ENCODE data around the gene TMEM72.

TMEM72 gene

DNA sequence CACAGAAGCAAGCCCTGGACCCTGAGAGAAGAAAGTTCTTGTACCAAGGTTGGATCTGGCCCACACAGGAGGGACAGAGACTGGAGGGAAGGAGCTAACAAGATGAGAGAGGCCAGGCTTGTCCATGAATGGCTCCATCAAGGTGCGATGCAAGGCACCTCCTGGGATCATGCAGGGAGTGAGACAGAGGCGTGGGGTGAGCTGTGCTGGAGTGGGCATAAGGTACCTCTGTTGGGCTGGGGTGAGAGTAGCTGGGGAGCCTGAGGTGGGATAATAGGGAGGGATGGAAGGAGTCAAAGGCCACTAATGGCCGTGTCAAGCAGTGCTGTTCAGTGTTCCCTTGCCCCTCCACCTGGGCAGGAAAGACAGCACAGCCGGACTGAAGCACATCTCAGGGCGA lies 9.9 kb downstream of the TMEM72 start:
- DNase-seq, result no peak

- no peak for DNase-seq
Measured at GRCh38 chr10:44921506-44921905, 10.4 kb downstream of the TMEM72 start.

DNA sequence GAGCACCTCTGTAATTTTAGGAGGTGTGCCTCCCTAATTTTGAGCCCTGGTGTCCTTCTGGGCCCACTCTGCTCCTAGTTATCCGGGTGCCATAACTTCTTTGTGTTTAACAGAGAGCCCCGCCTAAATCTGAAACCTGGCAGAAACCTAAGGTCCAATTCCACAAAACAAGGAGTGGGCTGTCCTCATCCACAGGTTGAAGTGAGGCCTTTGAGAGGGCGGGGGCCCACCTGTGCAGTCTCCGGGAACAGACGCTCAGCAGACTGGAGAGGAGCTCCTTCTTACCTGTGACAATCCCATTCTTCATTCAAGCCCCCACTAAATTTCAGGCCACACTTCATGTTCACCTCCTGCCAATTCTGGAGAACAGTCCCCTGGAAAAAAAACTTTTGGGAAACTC lies 10.9 kb downstream of the TMEM72 start:
- DNase-seq, result no peak

GRCh38 chr10:44922796-44923545 lies 11.8 kb downstream of the TMEM72 start:
- DNase-seq, result no peak

DNA sequence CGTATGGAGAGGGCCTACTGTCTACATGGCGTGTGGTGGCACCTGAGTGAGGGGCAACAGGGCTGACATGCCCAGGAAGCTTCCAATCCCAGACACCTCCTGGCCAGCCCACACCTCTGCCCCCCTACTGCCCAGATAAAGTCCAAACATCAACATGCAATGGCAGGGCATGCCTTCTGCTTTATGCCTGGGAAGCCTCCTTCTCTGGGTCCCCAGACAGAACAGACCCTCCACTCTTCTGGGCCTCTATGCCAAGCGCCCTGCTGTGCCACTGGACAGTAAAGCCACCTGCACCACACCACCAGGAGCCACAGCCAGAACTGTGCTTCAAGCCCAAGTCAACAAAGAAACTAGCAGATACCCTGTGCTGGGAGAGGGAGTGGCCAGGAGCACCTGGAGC lies 12.5 kb downstream of the TMEM72 start:
- DNase-seq, result no peak

- DNase-seq, result no peak
Measured at GRCh38 chr10:44924261-44925040, 13.3 kb downstream of the TMEM72 start.

DNA sequence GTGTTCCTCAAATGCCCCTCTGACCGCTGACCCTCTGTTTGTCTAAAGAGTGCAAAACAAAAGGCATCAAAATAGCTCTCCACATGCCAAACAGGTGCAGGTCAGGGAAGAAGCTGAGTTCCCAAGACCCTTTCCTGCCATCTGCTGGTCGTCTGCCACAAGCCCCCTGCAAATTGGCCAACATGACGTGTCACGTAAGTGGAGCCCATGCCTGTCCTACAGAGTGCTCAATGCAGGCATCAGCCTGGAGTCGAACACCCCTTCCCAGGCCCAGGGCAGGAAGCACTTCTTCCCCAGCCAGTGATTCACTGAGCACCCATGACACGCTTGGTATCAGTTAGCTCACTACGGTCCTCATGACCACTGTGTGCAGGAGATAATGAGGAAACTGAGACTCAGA lies 14.1 kb downstream of the TMEM72 start:
- no peak for DNase-seq

DNA sequence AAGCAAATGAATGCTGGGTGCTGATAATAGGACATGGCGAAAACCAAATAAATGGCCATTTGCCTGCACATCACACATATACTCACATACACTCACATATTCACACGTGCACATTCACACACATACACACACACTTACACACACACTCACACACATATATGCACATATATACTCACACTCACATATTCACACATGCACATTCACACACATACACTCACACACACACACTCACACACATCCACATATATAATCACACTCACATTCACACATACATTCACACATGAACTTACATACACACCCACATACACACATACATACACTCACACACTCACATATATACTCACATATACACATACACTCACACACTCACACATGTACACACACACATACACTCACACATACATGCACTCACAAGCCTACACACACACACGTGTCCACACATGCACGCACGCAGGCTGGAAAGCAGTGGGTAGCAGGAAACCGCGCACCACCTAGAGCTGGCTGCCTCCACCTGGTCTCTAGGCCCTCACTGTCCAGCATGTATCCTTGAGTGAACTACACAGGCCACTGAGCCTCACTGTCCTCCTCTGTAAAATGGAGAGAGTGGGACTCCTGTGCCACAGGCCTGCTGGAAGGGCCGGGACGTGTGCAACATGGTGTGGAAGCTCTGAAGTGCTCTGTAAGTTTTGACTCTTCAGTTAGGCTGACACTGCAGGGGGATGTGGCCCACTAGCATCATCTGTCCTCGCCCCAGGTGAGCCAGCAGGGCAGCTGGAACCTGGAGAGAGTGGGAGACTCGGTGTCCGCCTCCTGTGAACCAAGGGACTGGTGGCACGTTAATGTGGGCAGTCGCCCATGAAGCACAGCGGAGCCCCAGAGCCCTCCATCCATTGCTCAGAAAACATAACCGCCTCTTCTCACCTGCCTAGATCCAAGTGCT lies 14.9 kb downstream of the TMEM72 start:
- DNase-seq, result no peak

DNA sequence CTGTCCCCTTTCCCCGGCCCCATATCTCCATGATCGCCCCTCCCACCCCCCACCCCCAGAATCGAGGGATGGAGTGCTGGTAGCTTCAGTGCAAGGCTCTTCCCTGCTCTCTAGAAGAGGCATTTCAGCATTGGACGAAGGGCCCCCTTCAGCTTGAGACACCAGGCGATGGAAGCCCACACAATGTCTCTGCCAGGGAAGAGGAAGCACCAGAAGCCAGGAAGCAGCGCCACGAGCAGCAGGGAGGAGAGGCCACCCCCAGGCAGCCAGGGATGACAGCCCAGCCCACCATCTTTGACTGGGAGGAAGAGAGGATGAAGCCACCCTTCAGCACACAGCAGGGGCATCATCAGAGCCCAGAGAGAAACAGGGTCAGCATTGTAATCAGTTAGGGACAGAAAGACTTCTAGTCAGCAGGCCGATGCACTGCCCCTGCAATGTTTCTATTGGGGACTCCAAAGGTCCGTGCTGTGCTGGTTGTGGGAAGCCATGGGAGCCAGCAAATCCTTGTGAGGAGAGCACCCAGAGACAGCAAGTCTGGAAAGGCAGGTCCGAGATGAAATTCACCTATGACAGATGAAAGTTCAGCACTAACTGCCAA lies 15.7 kb downstream of the TMEM72 start:
- DNase-seq, result no peak

DNA sequence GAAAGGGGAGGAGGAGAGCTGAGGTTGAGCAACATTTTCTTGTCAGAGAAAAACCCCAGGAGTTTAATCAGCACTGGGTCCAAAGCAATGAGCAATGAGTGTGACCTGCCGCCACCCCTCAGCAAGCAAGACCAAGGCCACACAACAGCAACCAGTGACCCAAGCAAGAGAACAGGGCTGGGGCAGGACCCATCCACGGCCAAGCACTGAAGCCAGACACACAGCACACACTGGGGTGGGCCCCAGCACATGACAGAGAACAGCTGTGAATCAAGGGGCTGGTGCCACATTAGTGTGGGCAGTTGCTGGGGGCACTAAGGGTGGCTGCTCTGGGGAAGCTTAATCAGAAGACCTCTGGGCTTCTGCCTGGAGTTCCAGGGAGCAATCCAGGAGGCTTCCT lies 16.2 kb downstream of the TMEM72 start:
- DNase-seq, result no peak

- DNase-seq, result no peak
Measured at GRCh38 chr10:44928462-44928861, 17.3 kb downstream of the TMEM72 start.

DNA sequence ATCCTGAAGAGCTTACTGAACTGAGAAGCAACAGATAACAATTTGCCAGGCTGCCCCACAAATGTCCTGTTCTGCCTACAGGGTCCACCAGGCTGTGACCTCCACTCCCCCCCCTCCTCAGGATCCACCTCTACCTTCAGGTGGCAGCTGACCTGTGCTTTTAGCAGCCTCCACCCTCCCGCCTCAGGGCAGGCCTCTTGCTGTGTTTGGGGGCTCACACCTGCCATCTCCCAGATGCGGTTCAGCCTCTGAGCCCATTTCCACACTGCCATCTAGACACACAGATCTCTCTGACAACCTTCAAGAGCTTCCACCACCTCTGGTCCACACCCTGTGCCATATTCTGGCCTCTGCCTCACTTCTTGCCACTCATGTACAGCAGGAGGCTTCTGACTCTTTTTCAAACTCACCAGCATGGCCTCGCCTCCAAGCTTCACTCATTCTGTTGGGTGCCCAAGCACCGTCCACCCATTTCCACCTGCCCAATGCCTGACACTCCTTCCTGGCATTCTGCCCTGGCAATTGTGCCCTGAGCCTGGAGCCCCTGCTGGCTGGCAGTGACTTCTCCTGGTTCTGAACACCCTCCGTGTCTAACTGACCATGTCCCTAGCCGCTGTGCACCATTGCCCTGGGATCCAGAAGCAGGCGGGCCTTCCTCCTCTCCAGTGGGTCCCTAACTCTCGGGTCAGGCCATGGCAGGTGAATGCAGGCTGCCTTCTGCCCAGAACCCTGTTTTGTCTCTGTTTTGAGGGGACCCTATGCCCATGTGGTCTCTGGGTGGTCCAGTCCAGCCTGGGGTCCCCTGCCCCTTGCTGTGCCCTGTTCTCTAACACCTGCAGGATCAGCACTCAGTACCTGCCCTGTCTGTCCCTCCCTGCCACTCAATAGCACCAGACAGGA lies 18.5 kb downstream of the TMEM72 start:
- no peak for DNase-seq

DNA sequence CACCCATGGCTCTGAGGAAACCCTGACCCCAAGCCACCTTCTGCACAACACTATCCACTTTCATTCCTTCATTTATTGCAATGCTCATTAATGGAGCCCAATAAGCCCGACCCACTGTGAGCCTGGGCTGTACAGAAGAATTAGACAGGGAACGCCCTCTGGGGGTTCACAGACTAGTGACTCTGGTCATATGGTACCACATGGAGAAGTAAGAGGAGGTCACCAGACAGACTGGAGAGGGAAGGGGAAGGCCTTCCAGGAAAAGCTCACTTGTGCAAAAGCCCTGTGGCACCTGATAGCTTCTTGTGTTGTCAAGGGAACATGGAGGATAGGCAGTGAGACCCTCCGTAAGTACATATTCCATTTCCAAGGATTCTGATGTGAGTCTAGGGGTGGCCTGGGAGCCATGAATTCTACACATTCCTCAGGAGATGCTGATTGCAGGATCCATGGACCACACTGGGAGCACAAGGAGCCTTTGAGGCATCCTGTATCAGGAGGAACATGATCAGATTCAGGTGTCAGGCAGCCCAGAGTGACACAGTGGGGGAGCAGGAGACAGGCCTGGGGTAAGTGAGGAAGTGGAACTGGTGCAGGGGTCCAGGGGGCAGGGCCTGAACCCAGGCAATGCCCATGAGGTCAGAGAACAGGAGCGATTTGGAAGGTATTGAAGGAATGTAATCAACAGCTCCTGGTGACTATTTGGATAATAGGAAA lies 19.9 kb downstream of the TMEM72 start:
- DNase-seq, result no peak

DNA sequence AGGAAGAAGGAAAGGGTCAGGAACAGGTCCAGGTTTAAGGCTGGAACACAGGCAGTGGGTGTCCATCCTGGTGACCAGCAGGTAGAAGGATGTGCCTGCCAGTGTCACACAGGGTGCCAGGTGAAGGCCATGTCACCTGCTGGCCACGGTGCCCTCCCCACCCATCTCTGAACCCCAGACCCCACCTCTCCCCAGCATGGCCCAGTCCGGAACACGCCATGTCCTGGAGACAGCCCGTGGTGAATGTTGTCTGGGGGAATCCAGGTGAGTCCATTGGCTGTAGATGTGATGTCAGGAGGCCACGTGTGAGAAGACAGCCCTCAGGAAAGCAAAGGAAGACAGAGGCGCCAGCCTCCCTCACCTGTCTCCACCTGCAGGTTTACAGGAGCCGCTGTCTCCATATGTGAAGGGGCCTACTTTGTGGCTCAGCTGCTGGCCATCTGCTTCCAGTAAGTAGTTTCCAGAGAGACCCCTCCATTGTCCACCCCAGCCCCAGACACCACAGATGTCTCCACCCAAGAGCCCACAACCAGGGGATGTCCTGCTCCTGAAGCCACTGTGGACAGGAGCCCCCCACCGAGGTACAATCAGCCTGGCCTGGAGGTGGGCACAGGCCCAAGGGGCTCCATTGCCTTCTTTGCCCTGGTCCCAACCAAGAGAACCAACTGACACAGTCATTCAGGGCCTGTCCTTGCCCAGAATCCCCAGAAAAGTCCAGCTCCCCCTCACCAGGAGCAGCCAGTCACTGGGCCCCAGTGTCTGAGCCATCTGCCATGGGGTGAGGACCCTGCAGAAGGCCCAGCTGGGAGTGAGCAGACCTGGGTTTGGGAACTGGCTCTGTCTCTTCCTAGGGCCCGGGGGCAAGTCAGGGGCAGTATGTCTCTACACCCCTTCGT lies 20.7 kb downstream of the TMEM72 start:
- DNase-seq, result no peak

DNA sequence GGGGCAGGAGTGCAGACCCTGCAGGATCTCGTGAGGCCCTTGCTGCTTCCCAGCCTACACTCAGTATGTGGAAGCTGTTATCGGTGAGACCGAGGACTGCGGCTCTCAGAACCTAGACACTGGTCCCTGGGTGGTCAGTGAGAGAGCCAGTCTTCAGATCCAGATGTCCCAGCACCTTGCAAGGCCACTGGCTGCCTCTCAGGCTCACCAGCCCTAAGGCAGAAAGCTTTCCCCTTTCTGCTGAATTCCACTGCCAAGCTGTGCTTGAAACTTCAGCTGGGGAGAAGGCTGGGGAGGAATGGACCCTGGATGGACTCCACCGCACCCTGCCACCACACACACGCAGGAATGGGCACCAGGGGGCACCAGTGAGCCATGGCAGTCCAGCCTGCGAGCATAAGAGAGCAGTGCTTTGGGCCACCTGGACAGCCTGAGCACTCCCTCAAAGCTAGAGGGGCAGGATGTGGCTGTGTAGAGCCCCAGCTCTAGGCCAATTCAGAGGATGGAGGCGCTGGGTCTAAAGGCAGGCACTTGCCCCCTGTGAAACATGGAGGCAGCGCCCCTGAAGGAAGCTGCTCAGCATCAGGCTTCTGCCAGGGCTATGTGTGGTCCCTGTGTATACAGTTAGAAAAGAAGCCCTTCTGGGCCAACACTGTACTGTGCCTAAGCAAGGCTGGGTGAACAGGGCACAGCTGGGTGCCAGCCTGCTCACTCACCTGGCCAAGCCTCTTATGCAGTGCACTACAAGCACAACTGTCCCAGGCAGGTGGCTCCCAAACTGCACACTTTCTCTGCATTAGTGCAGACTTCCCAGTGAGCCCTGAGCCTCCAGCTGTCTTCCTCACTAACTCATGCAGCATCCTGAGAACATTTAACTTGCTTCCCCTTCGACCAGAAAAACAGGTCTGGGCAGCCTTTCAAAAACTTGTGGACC lies 21.6 kb downstream of the TMEM72 start:
- no peak for DNase-seq

DNA sequence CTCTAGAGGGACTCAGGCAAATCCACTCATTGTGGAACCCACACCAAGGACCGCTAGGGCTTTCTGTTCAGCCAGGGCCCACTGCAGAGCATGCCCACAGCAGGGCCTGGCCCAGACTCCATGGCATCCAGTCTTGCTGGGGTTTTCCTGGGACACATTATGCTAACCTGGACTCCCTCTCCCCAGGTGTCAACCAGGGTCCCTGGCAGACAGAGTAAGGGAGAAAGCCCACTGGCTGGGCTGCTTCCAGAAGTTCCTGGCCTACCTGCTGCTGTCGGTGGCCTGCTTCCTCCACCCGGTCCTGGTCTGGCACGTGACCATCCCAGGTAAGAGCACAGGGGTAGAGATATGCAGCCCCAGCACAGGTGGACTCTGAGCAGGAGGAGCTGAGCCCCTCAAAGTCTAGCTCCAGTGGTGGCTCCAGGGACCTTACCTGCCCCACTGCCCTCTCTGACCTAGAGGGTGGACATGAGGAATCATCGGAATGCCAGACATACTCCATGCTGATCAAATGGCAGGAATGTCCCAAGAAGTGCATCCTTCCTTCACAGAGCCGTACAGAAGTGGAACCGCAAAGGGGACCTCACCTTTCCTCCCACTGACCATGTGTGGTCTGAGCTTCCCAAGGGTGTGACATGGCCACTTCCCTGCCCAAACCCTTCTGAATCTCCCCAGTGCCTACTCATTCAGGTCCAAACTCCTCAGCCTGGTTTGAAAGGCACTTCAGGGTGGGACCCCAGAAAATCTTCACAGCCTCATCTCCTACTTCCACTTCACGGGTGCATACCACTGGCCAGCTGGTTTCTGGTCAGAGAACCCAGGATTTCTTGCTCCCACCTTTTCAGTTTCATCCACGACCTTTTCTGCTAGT lies 22.5 kb downstream of the TMEM72 start:
- no peak for DNase-seq

GRCh38 chr10:44934416-44935200 lies 23.5 kb downstream of the TMEM72 start:
- DNase-seq, result no peak

All from cortex of kidney (tissue), 1 donor.